HepG2 (cell line): Measurements from ENCODE around the gene TUBB4B. TPM values are rescaled to one million over a fixed set of nuclear protein-coding genes. Genes with fewer than 3 reads are reported as not detected.

Experiments
- ATAC-seq: fragments of 200-7000 bp; cut with Tn5 transposase; 3 replicates; pipeline ENCODE4 v1.9.1; 2020; ENCODE audit warnings: mild to moderate bottlenecking, moderate library complexity
- BruUV-seq: library from RNA; stranded (reverse); fragments of 400-500 nt; replicated peaks from 2 replicates; lab custom pipeline; 2021; lab: Mats Ljungman, UMichigan
- CTCF ChIA-PET: fragments of 300-600 bp; formaldehyde crosslinking; extraction: SDS; loops from one replicate; lab custom pipeline; 2021; ENCODE audit warnings: low total read pairs, inconsistent platforms, low intra/inter-chr PET ratio; lab: Yijun Ruan, JAX
- POLR2A ChIA-PET: fragments of 350-600 bp; sonication (Branson Sonifier 250); formaldehyde crosslinking; loops from one replicate; lab custom pipeline; 2020; ENCODE audit warnings: antibody characterized with exemption, inconsistent platforms; lab: Yijun Ruan, JAX
- DNase-seq: peaks from one replicate; pipeline ENCODE4 v3.0.0-alpha.2; 2015; ENCODE audit warnings: low spot score
- FAIRE-seq: peaks from 3 replicates; lab custom pipeline; 2011; peaks lifted over from hg19 to GRCh38; lab: Jason Lieb, UNC
- H2AFZ ChIP-seq: one replicate; pipeline ENCODE4 v1.6.1; 2011; ENCODE audit warnings: low read length, inconsistent platforms
- H3K27ac ChIP-seq: fragments of 300-600 bp; 3 replicates; pipeline ENCODE4 v1.8.0; 2011; ENCODE audit warnings: mixed run types, mild to moderate bottlenecking, mixed read lengths, low read length, inconsistent platforms; ENCODE audit not compliant: insufficient read depth; ENCODE audit errors: extremely low read length
- H3K27me3 ChIP-seq, 2 experiments: fragments of 200-600 bp in 1 of 2; 2 replicates in 1 of 2; 3 replicates in 1 of 2; pipeline versions ENCODE4 v1.6.0 to v1.8.0; 2011; ENCODE audit warnings: low read length in 2 of 2, mild to moderate bottlenecking in 2 of 2, moderate library complexity in 2 of 2, inconsistent platforms in 1 of 2; ENCODE audit not compliant: insufficient read depth in 2 of 2, control insufficient read depth in 1 of 2
- H3K36me3 ChIP-seq, 2 experiments: fragments of 200-600 bp in 1 of 2; replicated peaks in 1 of 2; 2 replicates in 1 of 2; 3 replicates in 1 of 2; pipeline versions ENCODE4 v1.5.1 to v1.8.0; 2011; ENCODE audit warnings: low read length in 2 of 2, inconsistent platforms in 1 of 2; ENCODE audit not compliant: insufficient read depth in 2 of 2, control insufficient read depth in 1 of 2
- H3K4me1 ChIP-seq: 2 replicates; pipeline ENCODE4 v1.5.1; 2012; ENCODE audit warnings: low read length, inconsistent platforms; ENCODE audit not compliant: insufficient read depth
- H3K4me2 ChIP-seq: 2 replicates; pipeline ENCODE4 v1.6.0; 2011; ENCODE audit warnings: low read depth, low read length, inconsistent platforms
- H3K4me3 ChIP-seq, 3 experiments: fragments of 200-600 bp in 1 of 3; sonication (generic), shearing (Covaris generic) in 1 of 3; replicated peaks in 1 of 3; 2 replicates each; pipeline ENCODE4 v1.5.1; 2011 to 2016; ENCODE audit warnings: low read length in 3 of 3, inconsistent platforms in 2 of 3, low read depth in 2 of 3, mild to moderate bottlenecking in 2 of 3, control low read depth in 1 of 3, mixed read lengths in 1 of 3; ENCODE audit not compliant: insufficient read depth in 1 of 3
- H3K79me2 ChIP-seq: one replicate; pipeline ENCODE4 v1.6.1; 2011; ENCODE audit warnings: low read length, inconsistent platforms; ENCODE audit not compliant: insufficient read depth
- H3K9ac ChIP-seq: 2 replicates; pipeline ENCODE4 v1.6.0; 2011; ENCODE audit warnings: mild to moderate bottlenecking, low read depth, low read length, inconsistent platforms; ENCODE audit not compliant: insufficient read depth
- H3K9me3 ChIP-seq: 2 replicates; pipeline ENCODE4 v1.5.1; 2012; ENCODE audit warnings: mild to moderate bottlenecking, low read length
- H4K20me1 ChIP-seq: 2 replicates; pipeline ENCODE4 v1.6.0; 2011; ENCODE audit warnings: inconsistent platforms, mild to moderate bottlenecking, low read length, moderate library complexity; ENCODE audit not compliant: insufficient read depth
- KLF9 ChIP-seq: IDR thresholded peaks from 2 replicates; pipeline ENCODE4 v1.6.1; 2016; ENCODE audit warnings: low read depth
- MED13 ChIP-seq: sonication (generic); formaldehyde crosslinking; IDR thresholded peaks from 2 replicates; pipeline ENCODE4 v1.5.0; 2020; ENCODE audit warnings: missing genetic modification reagents
- MIER2 ChIP-seq: IDR thresholded peaks from 2 replicates; pipeline ENCODE4 v1.6.1; 2016; ENCODE audit warnings: missing biosample characterization, missing genetic modification reagents
- MYNN ChIP-seq: sonication (generic); formaldehyde crosslinking; IDR thresholded peaks from 2 replicates; pipeline ENCODE4 v1.4.0; 2020; ENCODE audit warnings: mild to moderate bottlenecking, low read depth, missing genetic modification reagents
- NFATC3 ChIP-seq: sonication (generic); formaldehyde crosslinking; IDR thresholded peaks from 2 replicates; pipeline ENCODE4 v1.5.1; 2020; ENCODE audit warnings: mild to moderate bottlenecking, missing genetic modification reagents
- NFIC ChIP-seq: IDR thresholded peaks from 2 replicates; pipeline ENCODE4 v1.6.1; 2012; ENCODE audit warnings: mild to moderate bottlenecking, low read length, inconsistent platforms
- RFXAP ChIP-seq: sonication (generic); formaldehyde crosslinking; IDR thresholded peaks from 2 replicates; pipeline ENCODE4 v1.4.0; 2020; ENCODE audit warnings: missing genetic modification reagents, borderline replicate concordance
- SALL1 ChIP-seq: sonication (generic); formaldehyde crosslinking; IDR thresholded peaks from 2 replicates; pipeline ENCODE4 v1.8.0; 2022; ENCODE audit warnings: mild to moderate bottlenecking, missing genetic modification reagents
- SKIL ChIP-seq: sonication (generic); formaldehyde crosslinking; IDR thresholded peaks from 2 replicates; pipeline ENCODE4 v1.8.0; 2022; ENCODE audit warnings: missing genetic modification reagents, mild to moderate bottlenecking, moderate library complexity, borderline replicate concordance
- STAT5B ChIP-seq: sonication (generic); formaldehyde crosslinking; IDR thresholded peaks from 2 replicates; pipeline ENCODE4 v1.4.0; 2020; ENCODE audit warnings: missing genetic modification reagents
- TCF7 ChIP-seq: sonication (generic); IDR thresholded peaks from 2 replicates; pipeline ENCODE4 v1.6.1; 2016; ENCODE audit warnings: antibody characterized with exemption, low read depth
- UBTF ChIP-seq: sonication (generic); formaldehyde crosslinking; IDR thresholded peaks from 2 replicates; pipeline ENCODE4 v1.4.0; 2020; ENCODE audit warnings: mild to moderate bottlenecking, missing genetic modification reagents
- ZC3H13 ChIP-seq: sonication (generic); formaldehyde crosslinking; IDR thresholded peaks from 2 replicates; pipeline ENCODE4 v1.8.1; 2023; ENCODE audit warnings: mild to moderate bottlenecking, missing genetic modification reagents, moderate library complexity
- ZNF562 ChIP-seq: sonication (generic); formaldehyde crosslinking; IDR thresholded peaks from 2 replicates; pipeline ENCODE4 v1.8.0; 2022; ENCODE audit warnings: missing genetic modification reagents, borderline replicate concordance
- ZNF770 ChIP-seq: sonication (generic); formaldehyde crosslinking; IDR thresholded peaks from 2 replicates; pipeline ENCODE4 v1.5.0; 2020; ENCODE audit warnings: mild to moderate bottlenecking, missing genetic modification reagents
- ZNF782 ChIP-seq: sonication (generic); formaldehyde crosslinking; IDR thresholded peaks from 2 replicates; pipeline ENCODE4 v1.4.0; 2020; ENCODE audit warnings: missing genetic modification reagents, mild to moderate bottlenecking, borderline replicate concordance
- WGBS: methylation state at CpG from one replicate; pipeline ENCODE4 v1.1.6; 2017; ENCODE audit warnings: low lambda C conversion rate; 5-methylcytosine and 5-hydroxymethylcytosine counted together
- in situ Hi-C: cut with HindIII; loops from 2 replicates; pipeline ENCODE4 v1.10.0; 2017; ENCODE audit warnings: low pct_unique_long_range_greater_than_20kb; ENCODE audit not compliant: extremely low pct_ligation_motif_present
- intact Hi-C: fragments of 100-400 bp; cut with micrococcal nuclease; formaldehyde crosslinking; loops from one replicate; pipeline ENCODE4 v1.10.0; 2022; ENCODE audit not compliant: unreplicated experiment
- polyA plus RNA-seq, 8 experiments: library from polyadenylated mRNA; depleted of rRNA in 3 of 8; stranded (reverse) in 7 of 8; unstranded in 1 of 8; fragments of >200 nt; fragmentation: Illumina TruSeq in 4 of 8; extraction: Trizol in 4 of 8; gene quantifications; 2 replicates each; pipeline versions ENCODE4 v1.2.1 to v1.2.3, GENCODE V29; 2011 to 2016; ENCODE audit warnings: low read depth in 4 of 8, missing spikeins in 1 of 8, mixed read lengths in 1 of 8; ENCODE audit not compliant: insufficient read depth in 1 of 8
- total RNA-seq, 5 experiments: library from RNA; depleted of rRNA; stranded (reverse); fragments of >200 nt; fragmentation: Illumina TruSeq; extraction: Trizol; gene quantifications; 2 replicates each; pipeline ENCODE4 v1.2.3, GENCODE V29; 2016; ENCODE audit warnings: low read depth in 1 of 5

The TUBB4B gene
- total and polyA plus RNA-seq, 2 of the 13 experiments (the other 11 are each of a cell fraction or from before 2014, with no cell fraction given): 182 to 412 TPM

DNA sequence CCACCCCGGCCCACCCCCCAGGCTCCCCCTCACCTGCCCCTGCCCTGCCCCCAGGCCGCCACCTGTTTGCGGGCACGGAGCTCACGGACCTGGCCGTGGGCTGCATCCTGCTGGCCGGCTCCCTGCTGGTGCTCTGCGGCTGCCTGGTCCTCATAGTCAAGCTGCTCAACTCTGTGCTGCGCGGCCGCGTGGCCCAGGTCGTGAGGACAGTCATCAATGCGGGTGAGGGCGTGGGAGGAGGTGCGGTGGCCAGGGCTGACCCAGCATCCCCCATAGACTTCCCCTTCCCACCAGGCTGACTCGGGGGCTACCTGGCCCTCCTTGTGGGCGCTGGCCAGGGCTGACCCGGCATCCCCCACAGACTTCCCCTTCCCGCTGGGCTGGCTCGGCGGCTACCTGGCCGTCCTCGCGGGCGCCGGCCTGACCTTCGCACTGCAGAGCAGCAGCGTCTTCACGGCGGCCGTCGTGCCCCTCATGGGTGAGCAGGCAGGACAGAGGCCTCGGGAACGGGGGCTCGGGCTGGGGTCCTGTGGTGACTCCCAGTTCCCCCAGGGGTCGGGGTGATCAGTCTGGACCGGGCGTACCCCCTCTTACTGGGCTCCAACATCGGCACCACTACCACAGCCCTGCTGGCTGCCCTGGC, 6.9 kb upstream of the TUBB4B start:
- Histone ChIP-seq H3K9me3 (no peaks in the 10 kb centered on the region), H3K27me3 (no peaks in the 10 kb centered on the region), H3K79me2 (peaks cover 15% of the 10 kb centered on the region), H3K4me3 (peak overlapping the region; percentile 67 to 81 (median 72)), H4K20me1 (no peaks in the 10 kb centered on the region), H3K9ac (peak overlapping the region; percentile 72), H3K4me2 (peak overlapping the region; percentile 85), H3K4me1 (peaks cover 67% of the 10 kb centered on the region), H3K27ac (no peak overlapping the region), H3K36me3 (no peaks in the 10 kb centered on the region), H2AFZ (no peak overlapping the region)
- DNase-seq (no peak), FAIRE-seq (no peak), ATAC-seq (no peak)
- ChIA-PET POLR2A (interaction anchor here (0.6 to 4.1 kb wide), 5 partner anchors 9 to 43 kb away, joined by 3 to 45 read pairs (median 5); partner anchors contain the start of genes CYSRT1, NELFB and RNF208), CTCF (no interaction called here)
- no TSS peak for BruUV-seq
- intact Hi-C loops (no loop called here), in situ Hi-C loops (no loop called here)
- WGBS: 3% methylated on average over 12 of the region's 40 CpGs
- TF ChIP-seq ZNF782 (CRISPR knock-in tag) (no peak), ZNF562 (CRISPR knock-in tag) (no peak), STAT5B (CRISPR knock-in tag) (no peak), NFATC3 (CRISPR knock-in tag) (no peak), SALL1 (CRISPR knock-in tag) (0 out of 2 replicates have a peak, but pooled peaks have one; percentile 24), ZNF770 (CRISPR knock-in tag) (no peak), MYNN (CRISPR knock-in tag) (no peak), ZC3H13 (CRISPR knock-in tag) (peak; percentile 76), RFXAP (no peak), MED13 (no peak), KLF9 (CRISPR knock-in tag) (no peak), TCF7 (no peak), UBTF (CRISPR knock-in tag) (peak; percentile 59; the same call in 1 of the 2 replicates), SKIL (CRISPR knock-in tag) (0 out of 2 replicates have a peak, but pooled peaks have one; percentile 20), MIER2 (CRISPR knock-in tag) (no peak), NFIC (no peak)
